Measurements from ENCODE around the gene ZNF718. TPM values are rescaled to one million over a fixed set of nuclear protein-coding genes. Genes with fewer than 3 reads are reported as not detected.
"Not testable (repeated sequence)": the region's sequence is repeated elsewhere in the genome, so short reads cannot be mapped to it uniquely, and the experiment has no call there.

Gene ZNF718
- total RNA-seq, 1 donor from 2014 or later, result 7.3 TPM

GRCh38 chr4:173666-174314 is 49.5 kb downstream of the ZNF718 start:
- Mint-ChIP-seq H3K36me3 (ENCODE audit: low read depth) (peaks cover 6% of the 10 kb centered on the region), H3K27me3 (ENCODE audit: insufficient read depth) (no peaks in the 10 kb centered on the region), H3K9me3 (peaks cover 60% of the 10 kb centered on the region), H3K4me1 (ENCODE audit: low read depth) (no peaks in the 10 kb centered on the region), H3K27ac (no peak overlapping the region), H3K4me3 (no peak overlapping the region)
- DNase-seq (ENCODE audit: low spot score), result no peak
- intact Hi-C loops (cut with micrococcal nuclease), result no loop called here

DNA sequence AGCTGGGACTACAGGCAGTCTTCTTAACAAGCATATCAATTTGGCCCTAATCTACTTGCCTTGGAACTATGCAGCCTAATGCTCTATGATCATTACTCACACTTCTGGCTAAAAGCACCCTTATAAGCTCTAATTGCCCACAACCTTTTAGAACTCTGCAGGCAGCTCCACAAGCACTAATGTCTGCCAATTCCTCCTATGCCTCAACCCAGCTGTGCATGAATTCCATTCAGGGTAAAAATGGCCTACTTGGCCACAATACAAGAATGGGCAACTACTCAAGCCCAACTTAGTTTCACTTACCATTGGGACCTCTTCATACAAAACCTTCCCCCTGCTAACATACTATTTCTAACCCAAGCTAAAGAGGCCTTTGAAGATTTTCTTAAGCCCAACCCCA is 51.7 kb downstream of the ZNF718 start:
- H3K27me3 Mint-ChIP-seq (ENCODE audit: insufficient read depth), result no peaks in the 10 kb centered on the region
- no peak for DNase-seq (ENCODE audit: low spot score)
- no peak overlapping the region for H3K4me3 Mint-ChIP-seq
- intact Hi-C loops (cut with micrococcal nuclease), result no loop called here
- H3K27ac Mint-ChIP-seq, result no peak overlapping the region
- peaks cover 3% of the 10 kb centered on the region for H3K36me3 Mint-ChIP-seq (ENCODE audit: low read depth)
- no peaks in the 10 kb centered on the region for H3K4me1 Mint-ChIP-seq (ENCODE audit: low read depth)
- peaks cover 55% of the 10 kb centered on the region for H3K9me3 Mint-ChIP-seq

DNA sequence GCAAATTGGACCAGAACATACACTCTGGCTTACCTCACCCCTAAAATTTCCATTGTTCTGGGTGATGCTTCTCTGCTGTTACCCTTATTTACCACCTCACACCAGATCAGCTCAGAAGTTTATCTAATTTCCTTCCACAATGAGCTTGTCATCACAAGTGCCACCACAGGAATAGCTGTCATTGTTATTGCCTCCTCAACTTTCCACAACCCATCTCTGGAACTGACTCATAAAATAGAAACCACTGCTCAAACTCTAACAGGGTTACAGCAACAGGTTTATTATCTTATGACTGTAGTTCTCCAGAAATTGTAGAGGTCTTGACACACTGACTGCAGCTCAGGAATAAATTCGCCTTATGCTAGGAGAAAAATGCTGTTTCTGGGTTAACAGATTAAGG is 52.7 kb downstream of the ZNF718 start:
- intact Hi-C loops (cut with micrococcal nuclease), result no loop called here
- no peak overlapping the region for H3K4me3 Mint-ChIP-seq
- DNase-seq (ENCODE audit: low spot score), result no peak
- H3K27ac Mint-ChIP-seq, result no peak overlapping the region
- H3K36me3 Mint-ChIP-seq (ENCODE audit: low read depth), result no peaks in the 10 kb centered on the region
- H3K27me3 Mint-ChIP-seq (ENCODE audit: insufficient read depth), result no peaks in the 10 kb centered on the region
- H3K4me1 Mint-ChIP-seq (ENCODE audit: low read depth), result no peaks in the 10 kb centered on the region
- H3K9me3 Mint-ChIP-seq, result peaks cover 61% of the 10 kb centered on the region

DNA sequence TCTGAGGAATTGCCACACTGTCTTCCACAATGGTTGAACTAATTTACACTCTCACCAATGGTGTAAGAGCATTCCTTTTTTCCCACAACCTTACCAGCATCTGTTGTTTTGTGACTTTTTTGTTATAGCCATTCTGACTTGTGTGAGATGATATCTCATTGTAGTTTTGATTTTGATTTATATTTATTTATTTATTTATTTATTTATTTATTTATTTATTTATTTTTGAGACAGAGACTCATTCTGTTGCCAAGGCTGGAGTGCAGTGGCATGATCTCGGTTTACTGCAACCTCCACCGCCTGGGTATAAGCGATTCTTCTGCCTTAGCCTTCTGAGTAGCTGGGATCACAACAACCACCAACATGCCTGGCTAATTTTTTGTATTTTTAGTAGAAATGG is 57.9 kb downstream of the ZNF718 start:
- DNase-seq (ENCODE audit: low spot score); H3K27ac Mint-ChIP-seq; H3K27me3 Mint-ChIP-seq (ENCODE audit: insufficient read depth); H3K4me1 Mint-ChIP-seq (ENCODE audit: low read depth); intact Hi-C loops (cut with micrococcal nuclease); H3K36me3 Mint-ChIP-seq (ENCODE audit: low read depth); H3K4me3 Mint-ChIP-seq: not testable (repeated sequence)
- H3K9me3 Mint-ChIP-seq, result peaks cover 71% of the 10 kb centered on the region

GRCh38 chr4:188091-188490 is 63.8 kb downstream of the ZNF718 start:
- H3K4me1 Mint-ChIP-seq (ENCODE audit: low read depth), result no peaks in the 10 kb centered on the region
- H3K36me3 Mint-ChIP-seq (ENCODE audit: low read depth), result peaks cover 2% of the 10 kb centered on the region
- H3K4me3 Mint-ChIP-seq, result no peak overlapping the region
- intact Hi-C loops (cut with micrococcal nuclease), result no loop called here
- peaks cover 65% of the 10 kb centered on the region for H3K9me3 Mint-ChIP-seq
- DNase-seq (ENCODE audit: low spot score), result no peak
- H3K27ac Mint-ChIP-seq, result no peak overlapping the region
- no peaks in the 10 kb centered on the region for H3K27me3 Mint-ChIP-seq (ENCODE audit: insufficient read depth)

DNA sequence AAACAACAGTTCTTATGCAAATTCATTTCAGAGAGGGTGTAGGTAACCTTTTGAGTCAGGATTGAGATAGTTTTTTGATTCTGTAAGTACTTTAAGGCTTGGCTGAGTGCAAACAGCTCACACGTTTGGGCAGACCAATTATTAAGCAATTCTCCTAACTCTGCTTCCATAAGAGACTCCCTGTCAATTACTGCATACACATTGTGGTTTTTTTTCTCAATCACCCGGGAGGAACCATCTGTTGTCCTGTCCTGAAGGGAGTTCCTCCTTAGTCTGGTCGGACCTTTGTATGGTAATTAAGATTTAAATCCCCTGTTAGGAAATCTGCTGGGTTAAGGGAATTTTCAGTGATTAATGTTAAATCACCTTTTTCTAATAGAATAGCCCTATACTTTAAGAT is 70.9 kb downstream of the ZNF718 start:
- intact Hi-C loops (cut with micrococcal nuclease); H3K36me3 Mint-ChIP-seq (ENCODE audit: low read depth); H3K27me3 Mint-ChIP-seq (ENCODE audit: insufficient read depth); DNase-seq (ENCODE audit: low spot score); H3K4me3 Mint-ChIP-seq; H3K4me1 Mint-ChIP-seq (ENCODE audit: low read depth); H3K27ac Mint-ChIP-seq: not testable (repeated sequence)
- peaks cover 82% of the 10 kb centered on the region for H3K9me3 Mint-ChIP-seq

- H3K36me3 Mint-ChIP-seq (ENCODE audit: low read depth), result peaks cover 7% of the 10 kb centered on the region
- no peak overlapping the region for H3K4me3 Mint-ChIP-seq
- H3K27me3 Mint-ChIP-seq (ENCODE audit: insufficient read depth), result no peaks in the 10 kb centered on the region
- intact Hi-C loops (cut with micrococcal nuclease), result no loop called here
- H3K9me3 Mint-ChIP-seq, result peaks cover 73% of the 10 kb centered on the region
- no peak overlapping the region for H3K27ac Mint-ChIP-seq
- H3K4me1 Mint-ChIP-seq (ENCODE audit: low read depth), result no peaks in the 10 kb centered on the region
- no peak for DNase-seq (ENCODE audit: low spot score)
Measured at GRCh38 chr4:200936-201335, 76.6 kb downstream of the ZNF718 start.

DNA sequence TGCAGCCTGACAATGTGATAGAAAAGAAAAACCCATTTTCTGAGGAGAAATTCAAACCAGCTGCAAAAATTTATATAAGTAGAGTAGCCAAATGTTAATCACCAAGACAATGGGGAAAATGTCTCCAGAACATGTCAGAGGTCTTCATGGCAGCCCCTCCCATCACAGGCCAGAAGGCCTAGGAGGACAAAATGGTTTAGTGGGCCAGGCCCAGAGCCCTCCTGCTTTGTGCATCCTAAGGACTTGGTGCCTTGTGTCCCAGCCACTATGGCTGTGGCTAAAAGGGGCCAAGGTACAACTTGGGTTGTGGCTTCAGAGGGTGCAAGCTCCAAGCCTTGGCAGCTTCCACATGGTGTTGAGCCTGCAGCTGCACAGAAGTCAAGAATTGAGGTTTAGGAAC is 78.5 kb downstream of the ZNF718 start:
- H3K4me1 Mint-ChIP-seq (ENCODE audit: low read depth); H3K27ac Mint-ChIP-seq; H3K4me3 Mint-ChIP-seq; H3K27me3 Mint-ChIP-seq (ENCODE audit: insufficient read depth); intact Hi-C loops (cut with micrococcal nuclease); DNase-seq (ENCODE audit: low spot score): not testable (repeated sequence)
- H3K36me3 Mint-ChIP-seq (ENCODE audit: low read depth), result peaks cover 11% of the 10 kb centered on the region
- peaks cover 67% of the 10 kb centered on the region for H3K9me3 Mint-ChIP-seq

DNA sequence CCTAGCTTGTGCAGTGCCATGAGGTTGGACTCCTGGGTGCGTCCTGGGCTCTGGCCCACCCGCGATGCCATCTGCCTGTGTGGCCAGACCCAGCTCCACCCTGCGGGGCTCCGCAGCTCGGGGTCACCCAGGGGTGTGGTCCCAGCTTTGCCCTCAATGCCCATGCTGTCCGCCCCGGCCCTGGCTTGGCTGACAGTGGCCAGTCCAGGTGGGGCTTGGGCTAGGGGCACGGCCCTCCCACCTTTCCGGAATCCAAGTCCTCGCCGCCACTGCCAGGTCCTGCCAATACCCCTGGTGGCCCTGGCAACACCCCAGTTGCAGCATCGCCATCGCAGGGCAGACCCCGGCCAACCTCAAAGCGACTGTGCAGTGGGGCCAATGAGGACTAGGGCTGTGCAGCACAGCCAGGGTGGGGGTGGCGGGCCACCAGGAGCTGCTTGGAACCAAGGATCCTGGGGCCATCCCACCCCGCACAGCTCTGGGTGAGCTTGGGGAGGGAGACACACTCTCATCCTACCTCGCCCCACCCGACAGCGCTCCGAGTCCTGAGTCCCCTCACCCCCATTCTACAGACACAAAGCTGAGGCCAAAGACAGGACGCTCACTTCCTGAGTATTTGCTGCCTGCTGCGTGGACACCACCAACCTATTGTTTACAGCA is 80.9 kb downstream of the ZNF718 start:
- H3K4me1 Mint-ChIP-seq (ENCODE audit: low read depth), result no peaks in the 10 kb centered on the region
- H3K27me3 Mint-ChIP-seq (ENCODE audit: insufficient read depth), result no peaks in the 10 kb centered on the region
- peaks cover 60% of the 10 kb centered on the region for H3K9me3 Mint-ChIP-seq
- intact Hi-C loops (cut with micrococcal nuclease), result no loop called here
- H3K27ac Mint-ChIP-seq, result no peak overlapping the region
- no peak overlapping the region for H3K4me3 Mint-ChIP-seq
- DNase-seq (ENCODE audit: low spot score), result no peak
- H3K36me3 Mint-ChIP-seq (ENCODE audit: low read depth), result peaks cover 11% of the 10 kb centered on the region

DNA sequence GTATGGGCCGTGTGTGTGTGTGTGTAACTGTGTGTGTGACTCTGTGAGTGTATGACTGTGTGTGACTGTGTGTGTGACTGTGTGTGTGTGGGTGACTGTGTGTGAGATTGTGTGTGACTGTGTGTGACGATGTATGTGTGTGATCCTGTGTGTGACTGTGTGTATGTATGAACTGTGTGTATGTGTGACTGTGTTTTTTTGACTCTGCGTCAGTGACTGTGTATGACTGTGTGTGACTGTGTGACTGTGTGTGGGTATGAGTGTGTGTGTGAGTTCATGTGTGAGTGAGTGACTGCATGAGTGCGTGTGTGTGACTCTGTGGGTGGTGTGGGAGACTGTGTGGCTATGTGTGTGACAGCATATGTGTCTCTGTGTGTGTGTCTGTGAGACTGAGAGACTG is 81.8 kb downstream of the ZNF718 start:
- Mint-ChIP-seq H3K9me3 (peaks cover 53% of the 10 kb centered on the region), H3K27me3 (ENCODE audit: insufficient read depth) (no peaks in the 10 kb centered on the region), H3K4me3 (no peak overlapping the region), H3K36me3 (ENCODE audit: low read depth) (peaks cover 11% of the 10 kb centered on the region), H3K4me1 (ENCODE audit: low read depth) (peaks cover under 1% of the 10 kb centered on the region), H3K27ac (no peak overlapping the region)
- no peak for DNase-seq (ENCODE audit: low spot score)
- intact Hi-C loops (cut with micrococcal nuclease), result no loop called here

- intact Hi-C loops (cut with micrococcal nuclease); H3K27me3 Mint-ChIP-seq (ENCODE audit: insufficient read depth); H3K27ac Mint-ChIP-seq; H3K4me3 Mint-ChIP-seq; DNase-seq (ENCODE audit: low spot score); H3K4me1 Mint-ChIP-seq (ENCODE audit: low read depth): not testable (repeated sequence)
- Mint-ChIP-seq H3K9me3 (peaks cover 50% of the 10 kb centered on the region), H3K36me3 (ENCODE audit: low read depth) (peaks cover 11% of the 10 kb centered on the region)
Measured at GRCh38 chr4:208416-209096, 84.3 kb downstream of the ZNF718 start.

GRCh38 chr4:211033-211511 is 86.8 kb downstream of the ZNF718 start:
- intact Hi-C loops (cut with micrococcal nuclease), result no loop called here
- no peak for DNase-seq (ENCODE audit: low spot score)
- Mint-ChIP-seq H3K27me3 (ENCODE audit: insufficient read depth) (no peaks in the 10 kb centered on the region), H3K36me3 (ENCODE audit: low read depth) (peaks cover 9% of the 10 kb centered on the region), H3K27ac (no peak overlapping the region), H3K4me1 (ENCODE audit: low read depth) (peaks cover 7% of the 10 kb centered on the region), H3K9me3 (peaks cover 60% of the 10 kb centered on the region), H3K4me3 (no peak overlapping the region)

- intact Hi-C loops (cut with micrococcal nuclease), result no loop called here
- Mint-ChIP-seq H3K27me3 (ENCODE audit: insufficient read depth) (no peaks in the 10 kb centered on the region), H3K9me3 (peaks cover 60% of the 10 kb centered on the region), H3K27ac (no peak overlapping the region), H3K36me3 (ENCODE audit: low read depth) (peaks cover 7% of the 10 kb centered on the region), H3K4me1 (ENCODE audit: low read depth) (peaks cover 7% of the 10 kb centered on the region), H3K4me3 (no peak overlapping the region)
- DNase-seq (ENCODE audit: low spot score), result no peak
Measured at GRCh38 chr4:212438-213188, 88.3 kb downstream of the ZNF718 start.
